HG03575 (cell line): ENCODE results near the gene SPOCD1.
"Not testable (repeated sequence)": the region's sequence is repeated elsewhere in the genome, so short reads cannot be mapped to it uniquely, and the experiment has no call there.

Experiments
- ATAC-seq: cut with Tn5 transposase; IDR thresholded peaks from one replicate; pipeline ENCODE4 v1.9.1; 2021; ENCODE audit not compliant: unreplicated experiment, insufficient number of reproducible peaks, low FRiP score; ENCODE audit errors: extremely low read depth

The SPOCD1 gene

DNA sequence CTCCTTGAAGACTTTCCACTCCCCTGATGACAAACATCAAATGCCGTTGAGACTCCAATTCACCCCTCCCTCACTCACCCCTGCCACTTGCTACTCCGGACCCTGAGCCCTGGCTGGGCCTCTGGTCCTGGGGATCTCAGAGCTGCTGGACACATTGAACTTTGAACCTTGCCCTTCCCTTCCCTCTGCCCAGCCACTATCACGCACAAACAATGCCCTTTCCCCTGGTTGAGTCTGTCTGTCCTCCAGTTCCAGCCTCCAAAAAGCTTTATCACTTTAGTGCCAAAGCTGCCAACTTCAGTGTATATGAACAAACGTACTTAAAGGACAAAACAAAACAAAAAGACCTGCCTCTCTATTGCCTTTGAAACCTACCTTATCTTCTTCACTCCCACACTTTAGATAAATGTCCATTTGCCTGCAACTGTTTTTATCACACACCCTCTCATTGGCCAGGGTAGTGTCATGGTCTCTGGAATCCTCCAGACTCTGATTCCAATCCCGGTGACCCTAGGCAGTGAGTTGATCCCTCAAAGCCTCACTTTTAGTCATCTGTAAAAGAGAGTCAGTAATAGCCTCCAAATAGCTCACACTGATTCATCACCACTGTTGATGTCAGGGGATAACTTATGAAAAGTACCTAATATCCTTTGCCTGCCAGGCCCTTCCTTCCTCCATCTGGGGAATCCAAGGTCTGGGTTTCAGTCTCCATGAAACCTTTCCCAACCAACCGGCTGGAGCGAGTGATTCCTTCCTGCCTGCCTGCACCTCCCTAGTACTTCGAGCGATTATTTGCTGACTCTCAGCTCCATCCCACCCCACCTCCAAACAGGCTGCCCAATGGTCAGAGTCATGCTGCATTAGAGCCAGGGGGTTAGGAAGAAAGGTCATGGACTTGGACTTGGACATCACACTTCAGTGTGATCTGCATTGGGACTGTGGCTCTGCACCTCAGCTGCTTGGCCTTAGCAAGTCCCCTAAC is 15.9 kb upstream of the SPOCD1 start:
- no peak for ATAC-seq

DNA sequence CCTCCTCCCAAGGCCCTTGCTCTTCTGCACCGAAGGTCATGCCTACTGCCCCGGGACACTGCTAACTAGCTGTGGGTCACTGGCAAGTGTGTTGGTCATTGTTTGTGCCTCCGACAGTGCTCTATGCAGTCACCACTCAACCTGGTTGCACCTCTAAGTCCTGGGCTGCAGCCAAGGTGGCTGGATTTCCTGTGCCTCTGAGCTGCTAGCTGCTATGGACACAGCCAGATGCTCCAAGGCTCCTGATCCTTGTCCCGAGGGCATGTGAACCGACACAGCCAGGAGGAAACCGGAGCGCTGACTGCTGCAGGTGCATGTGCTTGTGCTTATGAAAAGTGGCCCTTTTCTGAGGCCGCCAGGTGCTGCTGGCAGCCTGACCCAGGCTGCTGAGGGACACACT is 14.7 kb upstream of the SPOCD1 start:
- no peak for ATAC-seq

DNA sequence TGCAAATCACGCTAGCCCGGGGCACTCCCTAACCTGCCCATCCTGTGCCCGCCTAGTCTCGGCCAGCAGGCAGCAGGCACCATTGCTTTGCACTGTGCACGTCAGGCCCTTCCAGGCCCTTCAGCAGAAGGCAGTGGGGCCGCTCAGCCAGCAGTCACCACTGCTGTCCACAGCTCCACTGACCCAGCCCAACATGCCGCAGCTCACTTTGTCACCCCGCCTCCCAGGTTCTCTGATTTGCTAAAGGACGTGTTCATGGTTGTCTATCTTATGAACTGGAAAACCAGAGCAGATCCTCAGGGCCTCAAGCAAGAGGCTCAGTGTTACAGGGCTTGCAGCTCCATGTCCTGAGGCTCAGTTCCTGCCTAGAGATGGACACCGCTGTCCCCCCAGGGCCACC is 14.2 kb upstream of the SPOCD1 start:
- ATAC-seq: no peak

DNA sequence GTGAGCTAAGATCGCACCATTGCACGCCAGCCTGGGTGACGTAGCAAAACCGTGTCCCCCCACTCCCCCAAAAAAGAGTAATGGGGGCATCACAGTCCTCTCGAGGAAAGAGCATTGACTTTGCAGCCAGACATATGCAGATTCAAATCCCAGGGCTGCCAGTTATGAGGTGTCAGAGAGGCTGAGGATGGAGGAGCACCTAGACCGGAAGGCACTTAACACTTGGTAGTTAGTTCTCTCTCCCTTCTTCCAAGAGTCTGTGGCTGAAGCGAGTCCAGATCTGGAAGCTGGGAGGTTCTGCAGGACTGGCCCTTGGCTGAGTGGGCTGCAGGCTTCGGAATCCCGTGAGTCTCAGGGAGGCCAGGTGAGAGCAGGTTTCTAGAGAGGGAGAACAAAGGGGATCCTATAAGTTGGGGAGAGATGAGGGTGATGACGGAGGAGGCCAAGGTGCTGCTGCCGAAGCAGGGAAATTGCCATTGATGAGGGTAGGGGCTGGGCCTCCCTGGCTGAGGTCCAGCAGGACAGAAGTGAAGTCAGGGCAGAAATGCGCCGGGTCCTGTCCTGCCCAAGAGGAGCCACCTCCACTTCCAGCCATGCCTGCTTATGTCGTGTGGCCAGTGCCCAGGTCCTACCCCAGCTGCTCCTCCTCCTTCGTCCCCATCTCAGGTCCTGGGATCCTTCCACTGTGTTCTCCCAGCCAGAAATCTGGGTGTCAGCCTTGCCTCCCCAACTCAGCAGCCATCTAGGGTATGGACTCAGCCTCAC is 13.3 kb upstream of the SPOCD1 start:
- ATAC-seq: no peak

DNA sequence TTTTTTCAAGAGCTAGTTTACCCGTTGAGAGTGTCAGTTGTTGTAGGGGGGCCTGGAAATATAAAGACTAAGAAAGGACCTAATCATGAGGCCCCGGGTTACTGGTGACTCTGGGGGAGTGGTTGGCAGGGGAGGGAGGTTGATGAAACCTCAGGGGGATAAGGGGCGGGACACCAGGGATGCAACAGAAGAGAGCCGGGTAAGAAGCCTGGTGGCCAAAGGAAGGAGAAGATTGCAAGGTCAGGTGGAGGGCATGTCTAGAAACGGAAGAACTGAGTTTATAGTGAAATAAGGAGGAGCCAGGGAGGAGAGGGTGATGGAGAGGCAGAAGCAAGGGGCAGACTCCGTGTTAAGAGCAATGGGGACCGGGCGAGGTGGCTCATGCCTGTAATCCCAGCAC is 12.5 kb upstream of the SPOCD1 start:
- no peak for ATAC-seq

DNA sequence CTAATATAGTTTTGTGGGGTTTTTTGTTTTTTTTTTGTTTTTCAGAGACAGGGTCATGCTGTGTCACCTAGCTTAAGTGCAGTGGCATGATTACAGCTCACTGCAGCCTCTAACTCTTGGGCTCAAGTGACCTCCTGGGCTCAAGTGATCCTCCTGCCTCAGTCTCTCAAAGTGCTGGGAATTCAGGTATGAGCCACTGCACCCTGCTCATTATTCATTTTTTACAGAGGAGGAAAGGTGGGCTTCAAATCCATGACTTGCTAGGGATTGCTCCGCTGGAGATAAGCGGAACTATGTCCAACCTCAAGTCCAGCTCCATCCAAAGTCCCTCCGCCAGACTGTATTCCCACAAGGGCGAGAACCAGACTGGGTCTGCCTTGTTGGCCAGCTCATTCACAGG is 8.0 kb upstream of the SPOCD1 start:
- ATAC-seq: no peak

DNA sequence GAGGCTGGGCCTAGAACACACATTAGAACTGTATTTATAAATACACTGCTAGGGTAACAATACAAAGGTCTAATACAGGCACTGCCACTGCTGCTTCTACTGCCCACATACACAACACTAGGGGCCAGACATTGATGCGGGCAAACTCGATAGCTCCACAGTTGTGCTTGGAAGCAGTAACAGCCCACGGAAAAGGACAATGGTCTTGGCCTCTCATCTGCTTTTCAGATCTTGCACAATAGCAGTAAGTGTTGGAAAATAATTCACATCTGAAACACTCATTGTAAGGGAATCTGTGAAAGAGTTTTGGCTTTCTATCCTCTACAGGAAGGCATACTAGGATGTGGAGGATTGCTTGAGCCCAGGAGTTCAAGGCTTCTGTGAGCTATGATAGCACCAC is 6.9 kb upstream of the SPOCD1 start:
- no peak for ATAC-seq

DNA sequence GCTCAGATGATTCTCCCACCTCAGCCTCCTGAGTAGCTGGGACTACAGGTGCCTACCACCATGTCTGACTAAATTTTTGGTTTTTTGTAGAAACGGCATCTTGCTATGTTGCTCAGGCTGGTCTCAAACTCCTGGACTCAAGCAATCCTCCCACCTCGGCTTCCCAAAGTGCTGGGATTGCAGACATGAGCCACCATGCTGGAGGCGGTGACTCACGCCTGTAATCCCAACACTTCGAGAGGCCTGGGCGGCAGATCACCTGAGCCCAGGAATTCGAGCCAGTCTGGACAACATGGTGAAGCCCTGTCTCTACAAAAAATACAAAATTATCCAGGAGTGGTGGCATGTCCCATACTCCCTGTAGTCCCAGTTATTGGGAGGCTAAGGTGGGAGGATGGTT is 4.4 kb upstream of the SPOCD1 start:
- not testable (repeated sequence) for ATAC-seq

DNA sequence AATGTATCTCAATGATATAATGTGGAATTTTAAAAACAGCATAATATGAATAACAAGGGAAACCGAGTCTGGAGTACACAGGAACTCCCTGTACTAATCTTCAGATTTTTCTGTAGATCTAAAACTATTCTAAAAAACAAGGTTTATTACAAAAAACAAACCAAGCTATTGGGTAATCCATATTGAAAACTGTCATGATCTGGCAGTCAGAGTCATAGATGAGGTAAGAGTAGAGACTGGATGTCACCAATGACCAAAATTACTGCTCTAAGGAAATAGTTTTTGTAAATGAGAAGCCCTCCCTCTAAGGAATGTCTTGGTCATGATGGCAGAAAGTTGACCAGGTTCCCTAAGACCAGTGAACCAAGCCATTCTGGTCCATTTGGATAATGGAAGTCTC is 2.4 kb upstream of the SPOCD1 start:
- ATAC-seq: no peak

DNA sequence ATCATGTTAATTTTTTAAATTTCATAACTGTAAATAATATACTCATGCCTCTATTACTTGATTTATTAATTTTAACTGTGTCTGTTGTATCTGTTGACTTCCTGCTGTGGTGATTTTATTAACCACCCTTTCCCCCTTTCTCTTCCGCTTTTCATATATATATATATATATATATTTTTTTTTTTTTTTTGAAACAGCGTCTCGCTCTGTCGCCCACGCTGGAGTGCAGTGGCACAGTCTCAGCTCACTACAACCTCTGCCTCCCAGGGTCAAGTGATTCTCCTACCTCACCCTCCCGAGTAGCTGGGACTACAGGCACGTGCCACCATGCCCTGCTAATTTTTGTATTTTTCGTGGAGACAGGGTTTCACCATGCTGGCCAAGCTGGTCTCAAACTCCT is 1.1 kb upstream of the SPOCD1 start:
- ATAC-seq: not testable (repeated sequence)

DNA sequence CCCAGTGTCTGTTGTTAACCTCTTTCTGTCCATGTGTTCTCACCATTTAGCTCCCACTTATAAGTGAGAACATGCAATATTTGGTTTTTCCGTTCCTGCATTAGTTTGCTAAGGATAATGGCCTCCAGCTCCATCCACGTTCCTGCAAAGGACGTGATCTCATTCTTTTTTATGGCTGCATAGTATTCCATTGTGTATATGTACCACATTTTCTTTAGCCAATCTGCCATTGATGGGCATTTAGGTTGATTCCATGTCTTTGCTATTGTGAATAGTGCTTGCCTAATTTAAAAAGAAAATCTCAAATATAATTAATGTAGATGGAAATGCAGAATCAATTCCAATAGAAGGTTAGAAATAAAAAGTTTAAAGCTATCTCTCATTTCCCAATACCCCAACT is 679 bp upstream of the SPOCD1 start:
- not testable (repeated sequence) for ATAC-seq

DNA sequence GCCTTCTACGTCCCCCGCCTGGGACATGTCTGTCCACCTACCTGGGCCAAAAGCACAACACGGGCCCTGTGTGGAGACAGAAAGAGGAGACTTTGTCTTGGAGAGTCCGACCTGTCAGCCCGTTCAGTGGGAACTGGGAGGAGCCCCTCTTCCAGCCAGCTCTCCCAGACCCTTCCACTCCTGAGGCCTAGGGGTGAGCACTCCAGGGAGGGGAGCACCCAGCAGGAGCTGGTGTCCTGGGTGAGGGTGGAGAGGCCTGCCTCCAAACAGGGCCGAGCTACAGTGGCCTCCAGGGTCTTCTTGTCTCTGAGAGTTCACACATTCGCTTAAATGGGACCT is 546 bp downstream of the SPOCD1 start:
- no peak for ATAC-seq

DNA sequence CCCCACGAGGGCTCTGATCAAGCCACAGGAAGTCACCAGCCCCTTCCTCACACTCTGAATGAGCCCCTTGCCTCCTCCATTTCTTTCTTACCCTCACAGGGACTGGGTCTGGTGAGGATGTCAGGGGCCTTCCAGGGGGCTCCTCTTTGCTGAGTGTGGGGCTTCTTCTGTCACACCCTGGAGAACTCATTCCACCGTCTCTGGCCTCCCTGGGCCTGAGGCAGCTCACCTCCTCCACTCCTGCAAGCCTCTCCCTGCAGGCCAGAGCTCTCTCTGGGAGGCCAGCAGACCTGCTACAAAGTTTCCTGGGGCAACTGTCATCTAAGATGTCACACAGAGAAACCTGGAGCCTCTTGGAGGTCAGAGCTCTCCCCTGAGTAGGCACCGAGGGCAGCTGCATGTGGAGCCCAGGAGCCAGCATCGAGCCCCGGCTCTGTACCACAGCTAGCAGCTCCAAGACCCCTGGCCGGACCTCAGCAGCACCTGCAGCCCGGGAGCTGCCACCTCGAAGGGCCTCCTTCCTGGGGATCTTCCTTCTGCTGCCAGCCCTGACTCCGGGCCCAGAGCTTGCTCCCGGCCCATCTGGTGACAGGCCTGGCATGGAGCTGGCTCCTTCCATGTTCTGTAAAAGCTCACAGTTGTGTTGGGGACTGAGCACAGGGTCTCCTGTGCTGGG is 1.1 kb downstream of the SPOCD1 start:
- no peak for ATAC-seq

DNA sequence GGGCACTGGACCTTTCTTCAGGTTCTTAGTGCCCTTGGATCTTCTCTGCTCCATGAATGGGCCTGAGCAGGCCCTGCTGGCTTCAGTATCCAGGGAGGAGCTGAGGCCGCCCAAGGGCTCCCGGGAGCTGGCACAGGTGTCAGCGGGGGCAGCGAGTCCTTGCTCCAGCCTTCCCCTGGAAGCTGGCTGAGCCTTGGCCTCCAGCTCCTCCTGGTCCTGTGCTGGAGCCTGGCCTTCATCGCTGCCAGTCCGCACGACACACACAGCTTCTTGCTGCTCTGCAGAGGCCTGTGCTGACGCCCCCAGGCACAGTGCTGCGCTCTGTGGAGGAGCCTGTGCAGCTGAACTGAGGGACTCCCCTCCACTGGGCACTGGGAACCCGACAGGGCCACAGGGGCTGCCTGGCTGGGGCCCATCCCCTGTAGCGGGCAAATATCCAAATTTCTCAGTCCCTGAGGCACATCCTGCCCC is 1.7 kb downstream of the SPOCD1 start:
- no peak for ATAC-seq

DNA sequence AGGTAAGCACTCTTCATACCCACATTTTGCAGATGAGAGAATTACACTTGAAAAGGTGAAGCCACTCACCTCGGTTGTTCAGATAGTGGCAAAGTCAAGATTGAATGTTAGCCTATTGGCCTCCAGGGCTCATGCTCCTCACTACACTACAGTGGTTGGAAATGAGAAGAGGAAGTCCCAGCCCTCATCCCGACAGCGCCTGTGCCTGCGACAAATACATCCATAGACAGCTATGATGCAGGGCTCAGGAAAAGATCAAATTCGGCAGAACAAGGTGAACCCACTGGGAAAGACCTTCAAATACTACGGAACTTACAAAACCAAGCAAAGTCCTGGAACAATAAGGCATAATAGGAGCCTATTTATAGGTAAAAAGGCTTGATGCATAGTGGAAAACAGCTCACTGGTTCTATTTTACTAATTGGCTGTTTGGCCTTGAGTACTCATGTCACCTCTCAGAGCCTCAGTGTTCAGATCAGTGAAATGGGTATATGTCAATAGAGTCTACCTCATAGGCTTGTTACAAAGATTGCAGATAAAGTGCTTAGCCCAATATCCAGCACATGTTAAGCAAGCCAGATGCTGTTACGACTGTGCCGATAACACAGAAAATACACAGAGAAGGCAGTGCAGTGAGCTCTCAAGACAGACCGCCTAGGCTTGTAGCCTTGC is 3.5 kb downstream of the SPOCD1 start:
- no peak for ATAC-seq

DNA sequence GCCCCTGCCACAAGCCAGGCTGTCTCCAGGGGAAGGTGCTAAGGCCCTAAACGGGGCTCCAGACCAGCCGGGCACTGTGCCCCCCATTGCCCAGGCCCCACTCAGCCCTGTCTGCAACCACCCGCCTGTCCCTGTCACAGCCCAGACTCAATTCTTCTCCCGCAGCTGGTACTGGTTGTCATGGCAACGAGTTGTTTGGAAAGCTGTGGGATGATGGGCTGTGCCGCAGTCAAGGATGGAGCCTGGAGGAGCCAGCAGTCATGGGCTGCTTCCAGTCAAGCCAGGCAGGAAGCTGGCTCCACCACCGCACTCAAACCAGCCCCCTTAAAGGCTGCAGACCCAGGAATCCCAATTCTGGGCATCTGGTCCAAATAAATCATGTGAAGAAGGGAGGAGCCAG is 4.2 kb downstream of the SPOCD1 start:
- no peak for ATAC-seq

DNA sequence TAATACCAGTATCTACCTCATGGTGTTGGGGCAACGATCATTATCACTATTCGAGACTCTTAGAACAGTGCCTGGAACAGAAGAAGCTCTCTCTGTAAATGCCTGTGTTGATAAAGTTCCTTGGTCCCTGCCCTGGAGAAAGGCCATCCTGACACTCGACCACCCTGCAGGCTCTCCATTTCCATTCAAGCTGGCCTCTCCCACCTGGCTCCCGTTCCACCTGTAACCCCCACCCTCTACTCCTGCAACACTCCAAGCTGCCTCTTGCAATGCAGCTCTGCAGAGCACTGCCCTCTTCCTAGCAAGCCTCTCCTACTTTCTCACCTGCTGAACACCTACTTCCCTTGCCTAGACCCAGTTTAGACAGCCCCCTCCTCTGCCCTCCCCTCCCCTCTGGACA is 6.1 kb downstream of the SPOCD1 start:
- no peak for ATAC-seq

DNA sequence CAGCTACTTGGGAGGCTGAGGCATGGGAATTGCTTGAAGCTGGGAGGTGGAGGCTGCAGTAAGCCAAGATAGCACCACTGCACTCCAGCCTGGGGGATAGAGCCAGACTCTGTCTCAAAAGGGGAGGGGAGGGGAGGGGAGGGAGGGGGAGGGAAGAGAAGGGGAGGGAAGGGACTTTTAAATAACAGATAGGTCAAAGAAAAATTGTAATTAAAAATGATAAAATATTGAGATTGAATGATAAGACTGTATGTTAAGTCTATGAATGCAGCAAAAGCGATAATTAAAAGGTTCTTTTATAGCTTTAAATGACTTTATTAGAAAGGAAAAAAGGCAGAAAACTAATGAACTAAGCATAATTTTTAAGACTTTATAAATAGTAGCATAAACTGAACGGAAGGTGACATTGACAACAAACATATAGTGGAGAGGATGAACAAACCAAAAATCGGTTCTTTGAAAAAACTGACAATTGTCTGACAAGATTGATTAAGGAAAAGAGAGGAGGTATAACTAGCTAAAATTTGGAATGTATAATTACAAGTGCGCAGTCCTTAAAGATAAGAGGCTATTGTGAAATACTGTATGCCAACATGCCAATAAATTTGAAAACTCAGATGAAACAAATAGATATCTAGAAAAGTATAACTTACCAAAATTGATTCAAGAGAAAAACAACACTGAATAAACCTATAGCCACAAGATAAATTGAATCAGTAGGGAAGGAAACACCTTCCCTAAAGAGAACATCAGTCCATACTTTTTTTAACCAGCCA is 8.4 kb downstream of the SPOCD1 start:
- ATAC-seq: no peak
